GM10266 (cell line): ENCODE measurements around the gene AHI1.

Source experiments
- DNase-seq: peaks from one replicate; pipeline ENCODE4 v3.0.0; 2012; ENCODE audit errors: extremely low spot score
- CTCF ChIP-seq: IDR thresholded peaks from 2 replicates; pipeline ENCODE4 v1.5.1; 2012; ENCODE audit warnings: mild to moderate bottlenecking, low read depth; ENCODE audit not compliant: control insufficient read depth, insufficient read depth; ENCODE audit errors: missing control alignments

Gene AHI1

GRCh38 chr6:135285165-135285564 is 212.4 kb downstream of the AHI1 start:
- TF ChIP-seq CTCF = no peak

GRCh38 chr6:135283926-135284325 is 213.6 kb downstream of the AHI1 start:
- no peak for DNase-seq
- no peak for TF ChIP-seq CTCF

More at GRCh38 chr6:135285165-135285564, 212.4 kb downstream of the AHI1 start:
- DNase-seq = no peak

- TF ChIP-seq CTCF = no peak
- no peak for DNase-seq
Observed at GRCh38 chr6:135282395-135282794, 215.1 kb downstream of the AHI1 start.

- no peak for TF ChIP-seq CTCF
- DNase-seq = no peak
Observed at GRCh38 chr6:135281964-135282363, 215.6 kb downstream of the AHI1 start.

- TF ChIP-seq CTCF = no peak
- no peak for DNase-seq
Observed at GRCh38 chr6:135281227-135281626, 216.3 kb downstream of the AHI1 start.

- DNase-seq = no peak
Observed at GRCh38 chr6:135280375-135281136, 217.0 kb downstream of the AHI1 start.

More at GRCh38 chr6:135280375-135281136, 217.0 kb downstream of the AHI1 start:
- no peak for TF ChIP-seq CTCF
